ENCODE measurements around the gene FHIP1B. TPM values are rescaled to one million over a fixed set of nuclear protein-coding genes. Genes with fewer than 3 reads are reported as not detected.
A peak's percentile ranks its signal among the peaks of the same experiment; 100 is the strongest.
"Not testable (repeated sequence)": the region's sequence is repeated elsewhere in the genome, so short reads cannot be mapped to it uniquely, and the experiment has no call there.

Gene FHIP1B
- total RNA-seq (2014; rRNA removed; shearing (Covaris generic)): 16.2 and 17.2 TPM in 2 replicates

GRCh38 chr11:6234387-6235107, at the start of gene FHIP1B:
TSS of gene FHIP1B (minus strand) at chr11:6234636. CDS start at chr11:6224516, 10,120 bp downstream.
- Histone ChIP-seq H3K4me3 (peak within 1 kb of the TSS; percentile 72), H3K9me3 (replicated peaks) (no peaks in the 10 kb centered on the region)

GRCh38 chr11:6283453-6284023, 49.1 kb upstream of the FHIP1B start:
- Histone ChIP-seq H3K36me3 (no peaks in the 10 kb centered on the region), H3K4me1 (no peaks in the 10 kb centered on the region; the same call in 1 of the 2 replicates), H3K9me3 (replicated peaks) (no peaks in the 10 kb centered on the region), H3K27ac (no peak overlapping the region), H3K27me3 (0 out of 2 replicates have a peak, but pooled peaks cover 6% of the 10 kb centered on the region), H3K4me3 (no peak overlapping the region)
- DNase-seq: no peak

More at GRCh38 chr11:6234387-6235107, at the start of gene FHIP1B:
- Histone ChIP-seq H3K27me3 (no peaks in the 10 kb centered on the region), H3K36me3 (no peaks in the 10 kb centered on the region), H3K27ac (no peak within 1 kb of the TSS; the same call in 1 of the 2 replicates), H3K4me1 (no peaks in the 10 kb centered on the region)
- DNase-seq: peak; percentile 99 to 100

GRCh38 chr11:6280809-6281208, 46.4 kb upstream of the FHIP1B start:
- H3K4me1 ChIP-seq; H3K27me3 ChIP-seq; H3K4me3 ChIP-seq; H3K36me3 ChIP-seq; H3K27ac ChIP-seq; H3K9me3 ChIP-seq (replicated peaks); DNase-seq: not testable (repeated sequence)

GRCh38 chr11:6273188-6273587, 38.8 kb upstream of the FHIP1B start:
- no peak for DNase-seq
- H3K9me3 ChIP-seq (replicated peaks): no peaks in the 10 kb centered on the region
- H3K27me3 ChIP-seq: no peaks in the 10 kb centered on the region
- no peaks in the 10 kb centered on the region for H3K36me3 ChIP-seq
- no peak overlapping the region for H3K27ac ChIP-seq
- H3K4me1 ChIP-seq: no peaks in the 10 kb centered on the region
- H3K4me3 ChIP-seq: no peak overlapping the region

- Histone ChIP-seq H3K4me1 (no peaks in the 10 kb centered on the region), H3K27me3 (no peaks in the 10 kb centered on the region), H3K27ac (no peak overlapping the region), H3K9me3 (replicated peaks) (no peaks in the 10 kb centered on the region), H3K4me3 (no peak overlapping the region), H3K36me3 (no peaks in the 10 kb centered on the region)
- no peak for DNase-seq
These were observed 37.2 kb upstream of the FHIP1B start for GRCh38 chr11:6271598-6271997.

GRCh38 chr11:6270584-6271246, 36.3 kb upstream of the FHIP1B start:
- H3K36me3 ChIP-seq: no peaks in the 10 kb centered on the region
- H3K27ac ChIP-seq: no peak overlapping the region
- no peak overlapping the region for H3K4me3 ChIP-seq
- no peak for DNase-seq
- H3K4me1 ChIP-seq: no peaks in the 10 kb centered on the region
- H3K27me3 ChIP-seq: no peaks in the 10 kb centered on the region
- no peaks in the 10 kb centered on the region for H3K9me3 ChIP-seq (replicated peaks)

- no peaks in the 10 kb centered on the region for H3K4me1 ChIP-seq
- H3K27me3 ChIP-seq: no peaks in the 10 kb centered on the region
- DNase-seq: no peak
- H3K9me3 ChIP-seq (replicated peaks): no peaks in the 10 kb centered on the region
- no peak overlapping the region for H3K4me3 ChIP-seq
- H3K36me3 ChIP-seq: no peaks in the 10 kb centered on the region
- no peak overlapping the region for H3K27ac ChIP-seq
These were observed 35.6 kb upstream of the FHIP1B start for GRCh38 chr11:6269994-6270393.

- Histone ChIP-seq H3K36me3 (no peaks in the 10 kb centered on the region), H3K4me1 (no peaks in the 10 kb centered on the region), H3K9me3 (replicated peaks) (no peaks in the 10 kb centered on the region), H3K27me3 (no peaks in the 10 kb centered on the region), H3K27ac (no peak overlapping the region), H3K4me3 (no peak overlapping the region)
- no peak for DNase-seq
These were observed 34.4 kb upstream of the FHIP1B start for GRCh38 chr11:6268820-6269219.

- H3K4me1 ChIP-seq: no peaks in the 10 kb centered on the region; the same call in 1 of the 2 replicates
- peaks cover 21% of the 10 kb centered on the region for H3K27me3 ChIP-seq
- H3K36me3 ChIP-seq: no peaks in the 10 kb centered on the region
- no peak for DNase-seq
- H3K27ac ChIP-seq: no peak overlapping the region
- H3K4me3 ChIP-seq: no peak overlapping the region
- no peaks in the 10 kb centered on the region for H3K9me3 ChIP-seq (replicated peaks)
These were observed 29.2 kb upstream of the FHIP1B start for GRCh38 chr11:6263662-6264061.

GRCh38 chr11:6260207-6260726, 25.8 kb upstream of the FHIP1B start:
- peaks cover 37% of the 10 kb centered on the region for H3K27me3 ChIP-seq
- H3K9me3 ChIP-seq (replicated peaks): no peaks in the 10 kb centered on the region
- H3K4me1 ChIP-seq: no peaks in the 10 kb centered on the region; the same call in 1 of the 2 replicates
- H3K4me3 ChIP-seq: no peak overlapping the region
- no peaks in the 10 kb centered on the region for H3K36me3 ChIP-seq
- no peak overlapping the region for H3K27ac ChIP-seq
- DNase-seq: no peak

GRCh38 chr11:6258571-6259081, 24.2 kb upstream of the FHIP1B start:
- peaks cover 37% of the 10 kb centered on the region for H3K27me3 ChIP-seq
- H3K36me3 ChIP-seq: no peaks in the 10 kb centered on the region
- H3K27ac ChIP-seq: no peak overlapping the region
- H3K4me3 ChIP-seq: no peak overlapping the region
- no peaks in the 10 kb centered on the region for H3K9me3 ChIP-seq (replicated peaks)
- peak in 1 of 2 experiments; percentile 19 for DNase-seq
- H3K4me1 ChIP-seq: no peaks in the 10 kb centered on the region; the same call in 1 of the 2 replicates

GRCh38 chr11:6258141-6258540, 23.7 kb upstream of the FHIP1B start:
- no peak overlapping the region for H3K4me3 ChIP-seq
- no peaks in the 10 kb centered on the region for H3K36me3 ChIP-seq
- no peak overlapping the region for H3K27ac ChIP-seq
- peaks cover 37% of the 10 kb centered on the region for H3K27me3 ChIP-seq
- H3K4me1 ChIP-seq: no peaks in the 10 kb centered on the region; the same call in 1 of the 2 replicates
- no peak for DNase-seq
- H3K9me3 ChIP-seq (replicated peaks): no peaks in the 10 kb centered on the region

- Histone ChIP-seq H3K4me1 (no peaks in the 10 kb centered on the region), H3K27me3 (peaks cover 12% of the 10 kb centered on the region), H3K9me3 (replicated peaks) (no peaks in the 10 kb centered on the region), H3K4me3 (no peak overlapping the region), H3K36me3 (no peaks in the 10 kb centered on the region), H3K27ac (no peak overlapping the region)
- no peak for DNase-seq
These were observed 18.8 kb upstream of the FHIP1B start for GRCh38 chr11:6253197-6253596.

GRCh38 chr11:6251990-6252473, 17.6 kb upstream of the FHIP1B start:
- Histone ChIP-seq H3K36me3 (no peaks in the 10 kb centered on the region), H3K27me3 (no peaks in the 10 kb centered on the region; the same call in 1 of the 2 replicates), H3K4me3 (no peak overlapping the region), H3K4me1 (no peaks in the 10 kb centered on the region), H3K27ac (no peak overlapping the region), H3K9me3 (replicated peaks) (no peaks in the 10 kb centered on the region)
- peak in 1 of 2 experiments; percentile 4 for DNase-seq
